Uterus (tissue), 2 donors: ENCODE measurements around the gene C2CD3.

ENCODE experiments used
- CTCF ChIP-seq, 4 experiments: fragments of 200-600 bp in 2 of 4; fragments of 450-650 bp in 2 of 4; sonication (generic) in 2 of 4; IDR thresholded peaks; one replicate each; pipeline ENCODE4 v1.5.1; 2016 to 2019; ENCODE audit warnings: antibody characterized with exemption in 4 of 4, mild to moderate bottlenecking in 2 of 4, moderate library complexity in 1 of 4
- POLR2A ChIP-seq, 2 donors: fragments of 450-650 bp; IDR thresholded peaks; one replicate each; pipeline ENCODE4 v1.6.1; 2016; ENCODE audit warnings: antibody characterized with exemption in 2 of 2, mild to moderate bottlenecking in 1 of 2, moderate library complexity in 1 of 2

GRCh38 chr11:74185285-74185684 lies 14.5 kb upstream of the C2CD3 start:
- no peak for TF ChIP-seq CTCF (IDR thresholded peaks at IDR 0.05)
- no peak for TF ChIP-seq POLR2A (IDR thresholded peaks at IDR 0.05)
